Measurements from ENCODE around the gene SNX5. TPM values are rescaled to one million over a fixed set of nuclear protein-coding genes. Genes with fewer than 3 reads are reported as not detected.

SNX5 gene
- total RNA-seq, 1 experiment from 2014 or later: 90.8 TPM

DNA sequence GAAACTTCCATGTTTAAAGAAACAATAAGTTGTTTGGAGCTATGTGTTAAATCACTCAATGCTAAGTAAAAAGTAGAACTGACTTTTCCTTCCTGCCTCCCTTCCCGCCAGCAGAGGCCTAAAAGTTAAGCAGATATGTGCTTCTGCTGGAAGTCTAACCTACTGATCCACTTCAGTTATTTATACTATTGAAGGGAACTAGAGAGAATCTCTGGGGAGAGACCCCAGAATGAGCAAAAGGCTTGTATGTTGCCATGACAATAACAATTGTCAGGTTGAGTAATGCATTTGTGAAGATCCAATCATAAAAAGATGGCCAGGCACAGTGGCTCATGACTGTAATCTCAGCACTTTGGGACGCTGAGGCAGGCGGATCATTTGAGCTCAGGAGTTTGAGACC is 25.0 kb upstream of the SNX5 start:
- Histone ChIP-seq H3K9me3 (ENCODE audit: control insufficient read depth, insufficient read depth, low read depth, low read length) (no peaks in the 10 kb centered on the region), H3K27me3 (ENCODE audit: control insufficient read depth, insufficient read depth, low read length) (no peaks in the 10 kb centered on the region), H3K36me3 (ENCODE audit: control insufficient read depth, insufficient read depth, low read length) (no peaks in the 10 kb centered on the region), H3K27ac (ENCODE audit: low read length) (no peak overlapping the region), H3K4me3 (ENCODE audit: low read depth in 2 of 2, low read length in 2 of 2) (no peak overlapping the region), H3K4me1 (ENCODE audit: control insufficient read depth, insufficient read depth, low read length) (no peaks in the 10 kb centered on the region; the same call in 1 of the 2 replicates)
- no TSS peak for BruUV-seq (replicated peaks)
- POLR2A ChIA-PET: no interaction called here
- ATAC-seq: no peak
- CTCF ChIA-PET: interaction anchor here (0.7 kb wide), 1 partner anchor 51 kb away, joined by 3 read pairs; no protein-coding TSS in a partner anchor
- no peak for TF ChIP-seq POLR2AphosphoS5 (IDR thresholded peaks at IDR 0.05; ENCODE audit: low read depth, low read length)
- in situ Hi-C loops (cut with HindIII; ENCODE audit: low pct_unique_long_range_greater_than_20kb, low sequenced_read_pairs) (no loop called here), intact Hi-C loops (cut with micrococcal nuclease; ENCODE audit: unreplicated experiment) (loop anchor here (10.0 kb wide), 1 partner anchor 489 kb away; no protein-coding TSS in a partner anchor)
- no peak for DNase-seq (ENCODE audit: low read depth, low spot score)

DNA sequence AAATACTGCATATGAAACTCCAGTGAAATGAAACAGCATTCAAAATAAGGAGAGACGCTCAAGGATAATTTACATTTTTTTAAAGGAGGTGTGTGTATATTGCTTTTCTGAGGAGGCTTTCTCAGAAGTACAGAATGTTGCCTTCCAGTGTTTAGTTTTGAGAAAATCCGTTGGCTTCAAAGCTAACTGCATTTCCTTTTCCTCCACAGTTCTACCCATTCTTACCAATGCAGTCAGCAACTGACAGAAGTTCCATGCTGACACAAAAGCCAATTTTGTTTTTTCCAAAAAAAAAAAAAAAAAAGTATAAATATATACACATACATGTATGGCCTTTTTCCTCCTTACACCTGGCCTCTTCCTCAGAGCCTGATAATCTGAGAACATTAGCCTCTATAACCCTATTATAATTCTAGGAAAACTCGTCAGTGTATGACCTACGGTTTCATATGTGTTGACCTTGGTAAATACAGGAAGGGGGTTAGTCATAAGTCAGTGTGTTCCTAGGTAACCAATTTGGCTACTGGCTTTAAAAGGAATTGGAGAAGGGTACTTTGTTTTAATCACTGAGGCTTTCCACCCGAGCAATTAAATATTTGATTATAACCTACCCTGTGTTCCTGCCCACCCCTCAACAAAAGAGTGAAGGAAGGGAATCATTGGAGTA is 24.4 kb upstream of the SNX5 start:
- H3K9me3 ChIP-seq (ENCODE audit: control insufficient read depth, insufficient read depth, low read depth, low read length): no peaks in the 10 kb centered on the region
- H3K27ac ChIP-seq (ENCODE audit: low read length): no peak overlapping the region
- TF ChIP-seq, protein P1, sequence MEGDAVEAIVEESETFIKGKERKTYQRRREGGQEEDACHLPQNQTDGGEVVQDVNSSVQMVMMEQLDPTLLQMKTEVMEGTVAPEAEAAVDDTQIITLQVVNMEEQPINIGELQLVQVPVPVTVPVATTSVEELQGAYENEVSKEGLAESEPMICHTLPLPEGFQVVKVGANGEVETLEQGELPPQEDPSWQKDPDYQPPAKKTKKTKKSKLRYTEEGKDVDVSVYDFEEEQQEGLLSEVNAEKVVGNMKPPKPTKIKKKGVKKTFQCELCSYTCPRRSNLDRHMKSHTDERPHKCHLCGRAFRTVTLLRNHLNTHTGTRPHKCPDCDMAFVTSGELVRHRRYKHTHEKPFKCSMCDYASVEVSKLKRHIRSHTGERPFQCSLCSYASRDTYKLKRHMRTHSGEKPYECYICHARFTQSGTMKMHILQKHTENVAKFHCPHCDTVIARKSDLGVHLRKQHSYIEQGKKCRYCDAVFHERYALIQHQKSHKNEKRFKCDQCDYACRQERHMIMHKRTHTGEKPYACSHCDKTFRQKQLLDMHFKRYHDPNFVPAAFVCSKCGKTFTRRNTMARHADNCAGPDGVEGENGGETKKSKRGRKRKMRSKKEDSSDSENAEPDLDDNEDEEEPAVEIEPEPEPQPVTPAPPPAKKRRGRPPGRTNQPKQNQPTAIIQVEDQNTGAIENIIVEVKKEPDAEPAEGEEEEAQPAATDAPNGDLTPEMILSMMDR (IDR thresholded peaks at IDR 0.05): no peak
- no peak for TF ChIP-seq TCF7L2 (IDR thresholded peaks at IDR 0.05; ENCODE audit: low read depth, low read length)
- no peak for TF ChIP-seq POLR2AphosphoS5 (IDR thresholded peaks at IDR 0.05; ENCODE audit: low read depth, low read length)
- TF ChIP-seq, protein P2, sequence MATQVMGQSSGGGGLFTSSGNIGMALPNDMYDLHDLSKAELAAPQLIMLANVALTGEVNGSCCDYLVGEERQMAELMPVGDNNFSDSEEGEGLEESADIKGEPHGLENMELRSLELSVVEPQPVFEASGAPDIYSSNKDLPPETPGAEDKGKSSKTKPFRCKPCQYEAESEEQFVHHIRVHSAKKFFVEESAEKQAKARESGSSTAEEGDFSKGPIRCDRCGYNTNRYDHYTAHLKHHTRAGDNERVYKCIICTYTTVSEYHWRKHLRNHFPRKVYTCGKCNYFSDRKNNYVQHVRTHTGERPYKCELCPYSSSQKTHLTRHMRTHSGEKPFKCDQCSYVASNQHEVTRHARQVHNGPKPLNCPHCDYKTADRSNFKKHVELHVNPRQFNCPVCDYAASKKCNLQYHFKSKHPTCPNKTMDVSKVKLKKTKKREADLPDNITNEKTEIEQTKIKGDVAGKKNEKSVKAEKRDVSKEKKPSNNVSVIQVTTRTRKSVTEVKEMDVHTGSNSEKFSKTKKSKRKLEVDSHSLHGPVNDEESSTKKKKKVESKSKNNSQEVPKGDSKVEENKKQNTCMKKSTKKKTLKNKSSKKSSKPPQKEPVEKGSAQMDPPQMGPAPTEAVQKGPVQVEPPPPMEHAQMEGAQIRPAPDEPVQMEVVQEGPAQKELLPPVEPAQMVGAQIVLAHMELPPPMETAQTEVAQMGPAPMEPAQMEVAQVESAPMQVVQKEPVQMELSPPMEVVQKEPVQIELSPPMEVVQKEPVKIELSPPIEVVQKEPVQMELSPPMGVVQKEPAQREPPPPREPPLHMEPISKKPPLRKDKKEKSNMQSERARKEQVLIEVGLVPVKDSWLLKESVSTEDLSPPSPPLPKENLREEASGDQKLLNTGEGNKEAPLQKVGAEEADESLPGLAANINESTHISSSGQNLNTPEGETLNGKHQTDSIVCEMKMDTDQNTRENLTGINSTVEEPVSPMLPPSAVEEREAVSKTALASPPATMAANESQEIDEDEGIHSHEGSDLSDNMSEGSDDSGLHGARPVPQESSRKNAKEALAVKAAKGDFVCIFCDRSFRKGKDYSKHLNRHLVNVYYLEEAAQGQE (IDR thresholded peaks at IDR 0.05; ENCODE audit: insufficient read depth in 1 of 2, low read depth in 2 of 2, low read length in 1 of 2): no peak
- no peak for TF ChIP-seq SIN3A (IDR thresholded peaks at IDR 0.05; ENCODE audit: borderline replicate concordance, insufficient read depth, low read depth, low read length)
- H3K36me3 ChIP-seq (ENCODE audit: control insufficient read depth, insufficient read depth, low read length): no peaks in the 10 kb centered on the region
- intact Hi-C loops (cut with micrococcal nuclease; ENCODE audit: unreplicated experiment) (loop anchor here (10.0 kb wide), 1 partner anchor 488 kb away; no protein-coding TSS in a partner anchor), in situ Hi-C loops (cut with HindIII; ENCODE audit: low pct_unique_long_range_greater_than_20kb, low sequenced_read_pairs) (no loop called here)
- CTCF ChIA-PET: no interaction called here
- BruUV-seq (replicated peaks): no TSS peak
- H3K4me1 ChIP-seq (ENCODE audit: control insufficient read depth, insufficient read depth, low read length): no peaks in the 10 kb centered on the region; the same call in 1 of the 2 replicates
- no peak overlapping the region for H3K4me3 ChIP-seq (ENCODE audit: low read depth in 2 of 2, low read length in 2 of 2)
- POLR2A ChIA-PET: no interaction called here
- DNase-seq (ENCODE audit: low read depth, low spot score) (no peak), ATAC-seq (no peak)
- H3K27me3 ChIP-seq (ENCODE audit: control insufficient read depth, insufficient read depth, low read length): no peaks in the 10 kb centered on the region

DNA sequence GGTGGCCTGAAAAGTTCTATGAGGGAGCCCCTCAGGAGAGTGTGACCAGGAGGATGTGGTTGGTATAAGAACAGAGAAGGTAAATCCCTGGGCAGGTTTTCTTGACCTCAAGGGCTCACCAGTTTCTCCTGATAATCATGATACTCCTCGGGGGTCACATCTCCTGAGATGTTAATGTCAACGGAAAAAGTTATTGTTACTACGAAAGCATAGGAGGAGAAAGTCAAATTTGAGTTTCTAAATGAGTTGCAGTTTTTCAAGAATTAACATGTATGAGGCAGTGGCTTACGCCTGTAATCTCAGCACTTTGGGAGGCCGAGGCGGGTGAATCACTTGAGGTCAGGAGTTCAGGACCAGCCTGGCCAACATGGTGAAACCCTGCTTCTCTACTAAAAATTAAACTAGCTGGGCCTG is 23.6 kb upstream of the SNX5 start:
- intact Hi-C loops (cut with micrococcal nuclease; ENCODE audit: unreplicated experiment) (loop anchor here (10.0 kb wide), 1 partner anchor 487 kb away; no protein-coding TSS in a partner anchor), in situ Hi-C loops (cut with HindIII; ENCODE audit: low pct_unique_long_range_greater_than_20kb, low sequenced_read_pairs) (no loop called here)
- CTCF ChIA-PET: no interaction called here
- Histone ChIP-seq H3K4me3 (ENCODE audit: low read depth in 2 of 2, low read length in 2 of 2) (no peak overlapping the region), H3K4me1 (ENCODE audit: control insufficient read depth, insufficient read depth, low read length) (no peaks in the 10 kb centered on the region; the same call in 1 of the 2 replicates), H3K36me3 (ENCODE audit: control insufficient read depth, insufficient read depth, low read length) (no peaks in the 10 kb centered on the region), H3K27ac (ENCODE audit: low read length) (no peak overlapping the region), H3K9me3 (ENCODE audit: control insufficient read depth, insufficient read depth, low read depth, low read length) (no peaks in the 10 kb centered on the region), H3K27me3 (ENCODE audit: control insufficient read depth, insufficient read depth, low read length) (no peaks in the 10 kb centered on the region)
- POLR2A ChIA-PET: interaction anchor here (0.7 kb wide), 1 partner anchor 113 kb away, joined by 3 read pairs; no protein-coding TSS in a partner anchor
- TF ChIP-seq, protein P2 (IDR thresholded peaks at IDR 0.05; ENCODE audit: insufficient read depth in 1 of 2, low read depth in 2 of 2, low read length in 1 of 2): no peak
- TF ChIP-seq TCF7L2 (IDR thresholded peaks at IDR 0.05; ENCODE audit: low read depth, low read length): no peak
- TF ChIP-seq, protein P1 (IDR thresholded peaks at IDR 0.05): no peak
- no peak for TF ChIP-seq POLR2AphosphoS5 (IDR thresholded peaks at IDR 0.05; ENCODE audit: low read depth, low read length)
- TF ChIP-seq SIN3A (IDR thresholded peaks at IDR 0.05; ENCODE audit: borderline replicate concordance, insufficient read depth, low read depth, low read length): no peak
- ATAC-seq (no peak), DNase-seq (ENCODE audit: low read depth, low spot score) (no peak)
- BruUV-seq (replicated peaks): no TSS peak
